ENCODE measurements around the gene H2BK1. TPM values are rescaled to one million over a fixed set of nuclear protein-coding genes. Genes with fewer than 3 reads are reported as not detected.

H2BK1 gene
- total and polyA plus RNA-seq, 11 donors: not detected

- intact Hi-C loops (cut with DNase I): loop anchor here in 1 of 10 donors (2.0 kb wide), 1 partner anchor 51 kb away; no protein-coding TSS in a partner anchor
- Histone ChIP-seq H3K36me3 (no peaks in the 10 kb centered on the region), H3K9me3 (no peaks in the 10 kb centered on the region), H3K4me3 (peak overlapping the region; percentile 32 to 88 (median 73)), H3K27ac (peak overlapping the region; percentile 88 to 100 (median 97)), H3K27me3 (peaks cover 0 to 38% (median 0%) of the 10 kb centered on the region in 9 donors), H3K4me1 (peaks cover 0 to 74% (median 46%) of the 10 kb centered on the region in 12 donors)
- TF ChIP-seq, protein P1, sequence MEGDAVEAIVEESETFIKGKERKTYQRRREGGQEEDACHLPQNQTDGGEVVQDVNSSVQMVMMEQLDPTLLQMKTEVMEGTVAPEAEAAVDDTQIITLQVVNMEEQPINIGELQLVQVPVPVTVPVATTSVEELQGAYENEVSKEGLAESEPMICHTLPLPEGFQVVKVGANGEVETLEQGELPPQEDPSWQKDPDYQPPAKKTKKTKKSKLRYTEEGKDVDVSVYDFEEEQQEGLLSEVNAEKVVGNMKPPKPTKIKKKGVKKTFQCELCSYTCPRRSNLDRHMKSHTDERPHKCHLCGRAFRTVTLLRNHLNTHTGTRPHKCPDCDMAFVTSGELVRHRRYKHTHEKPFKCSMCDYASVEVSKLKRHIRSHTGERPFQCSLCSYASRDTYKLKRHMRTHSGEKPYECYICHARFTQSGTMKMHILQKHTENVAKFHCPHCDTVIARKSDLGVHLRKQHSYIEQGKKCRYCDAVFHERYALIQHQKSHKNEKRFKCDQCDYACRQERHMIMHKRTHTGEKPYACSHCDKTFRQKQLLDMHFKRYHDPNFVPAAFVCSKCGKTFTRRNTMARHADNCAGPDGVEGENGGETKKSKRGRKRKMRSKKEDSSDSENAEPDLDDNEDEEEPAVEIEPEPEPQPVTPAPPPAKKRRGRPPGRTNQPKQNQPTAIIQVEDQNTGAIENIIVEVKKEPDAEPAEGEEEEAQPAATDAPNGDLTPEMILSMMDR (IDR thresholded peaks at IDR 0.05): no peak
- peak in 1 of 2 donors; percentile 45 for TF ChIP-seq POLR2A (IDR thresholded peaks at IDR 0.05)
- ATAC-seq: peak; percentile 33 to 65 (median 60)
- 2 to 3% (median 3%) methylated on average over 27 to 79 of the region's 79 CpGs for WGBS, 4 donors
- peak; percentile 82 to 89 (median 85) for DNase-seq
Measured at GRCh38 chr7:151251689-151252560, 41.6 kb upstream of the H2BK1 start.

- peaks cover 0 to 76% (median 51%) of the 10 kb centered on the region in 12 donors for H3K4me1 ChIP-seq
- H3K9me3 ChIP-seq: no peaks in the 10 kb centered on the region
- intact Hi-C loops (cut with DNase I): loop anchor here in 1 of 10 donors (2.0 kb wide), 1 partner anchor 51 kb away; no protein-coding TSS in a partner anchor
- 3 to 12% (median 4%) methylated on average over 10 to 19 of the region's 19 CpGs for WGBS, 4 donors
- H3K36me3 ChIP-seq: no peaks in the 10 kb centered on the region
- no peak for ATAC-seq
- H3K27me3 ChIP-seq: peaks cover 0 to 44% (median 0%) of the 10 kb centered on the region in 9 donors
- H3K4me3 ChIP-seq: peak overlapping the region; percentile 6 to 88 (median 73)
- DNase-seq: peak in 4 of 5 donors; percentile 51 to 66 (median 61)
- TF ChIP-seq POLR2A (IDR thresholded peaks at IDR 0.05): no peak
- TF ChIP-seq, protein P1 (IDR thresholded peaks at IDR 0.05): no peak
- H3K27ac ChIP-seq: peak overlapping the region; percentile 86 to 100 (median 97)
Measured at GRCh38 chr7:151251328-151251688, 41.0 kb upstream of the H2BK1 start.

GRCh38 chr7:151250181-151251132 is 40.2 kb upstream of the H2BK1 start:
- TF ChIP-seq, protein P1 (IDR thresholded peaks at IDR 0.05): no peak
- no peak for TF ChIP-seq POLR2A (IDR thresholded peaks at IDR 0.05)
- H3K27me3 ChIP-seq: peaks cover 0 to 53% (median 0%) of the 10 kb centered on the region in 9 donors
- intact Hi-C loops (cut with DNase I): loop anchor here in 1 of 10 donors (2.0 kb wide), 1 partner anchor 52 kb away; no protein-coding TSS in a partner anchor
- no peaks in the 10 kb centered on the region for H3K36me3 ChIP-seq
- no peaks in the 10 kb centered on the region for H3K9me3 ChIP-seq
- ATAC-seq (no peak), DNase-seq (peak in 1 of 5 donors; percentile 23)
- peaks cover under 1 to 85% (median 57%) of the 10 kb centered on the region in 12 donors for H3K4me1 ChIP-seq
- WGBS, 4 donors: 56 to 60% (median 58%) methylated on average over 7 of the region's 7 CpGs
- peak overlapping the region in 9 of 12 donors; percentile 65 to 88 (median 77) for H3K4me3 ChIP-seq
- peak overlapping the region; percentile 86 to 100 (median 97) for H3K27ac ChIP-seq

All from heart left ventricle (tissue), 16 donors.